Common myeloid progenitor, CD34-positive (primary cell): ENCODE results near the gene GRK4.
"Not testable (repeated sequence)": the region's sequence is repeated elsewhere in the genome, so short reads cannot be mapped to it uniquely, and the experiment has no call there.

Source experiments
- CTCF ChIA-PET: fragments of 350-600 bp; sonication (Branson Sonifier 250); formaldehyde crosslinking; loops from one replicate; lab custom pipeline; 2021; ENCODE audit warnings: antibody characterized with exemption; lab: Charles Lee
- POLR2A ChIA-PET: fragments of 350-600 bp; sonication (Branson Sonifier 250); formaldehyde crosslinking; loops from one replicate; lab custom pipeline; 2021; ENCODE audit warnings: antibody characterized with exemption; lab: Charles Lee
- DNase-seq, 3 donors: peaks; one replicate each; pipeline versions ENCODE4 v3.0.0 to v3.0.0-alpha.2; 2013
- H3K27ac ChIP-seq, 2 experiments: 1 replicate in 1 of 2; 2 replicates in 1 of 2; pipeline ENCODE4 v1.7.0; 2013; ENCODE audit warnings: inconsistent platforms in 2 of 2, low read length in 2 of 2, mild to moderate bottlenecking in 2 of 2, low read depth in 1 of 2, moderate library complexity in 1 of 2; ENCODE audit not compliant: severe bottlenecking in 2 of 2, insufficient read depth in 1 of 2, poor library complexity in 1 of 2
- H3K27me3 ChIP-seq, 5 experiments: replicated peaks in 2 of 5; 1 replicate in 3 of 5; 2 replicates in 2 of 5; pipeline versions ENCODE4 v1.6.1 to v1.7.0; 2013; ENCODE audit warnings: low read length in 4 of 5, mild to moderate bottlenecking in 2 of 5, moderate library complexity in 2 of 5, inconsistent platforms in 1 of 5; ENCODE audit not compliant: insufficient read depth in 5 of 5, control insufficient read depth in 4 of 5
- H3K36me3 ChIP-seq, 4 experiments: 1 replicate in 2 of 4; 2 replicates in 2 of 4; pipeline versions ENCODE4 v1.6.1 to v1.7.0; 2013; ENCODE audit warnings: low read length in 3 of 4, control low read depth in 1 of 4, mild to moderate bottlenecking in 1 of 4; ENCODE audit not compliant: control insufficient read depth in 4 of 4, insufficient read depth in 4 of 4
- H3K4me1 ChIP-seq, 4 experiments: 1 replicate in 3 of 4; 2 replicates in 1 of 4; pipeline versions ENCODE4 v1.6.1 to v1.7.1; 2013; ENCODE audit warnings: low read length in 3 of 4, mild to moderate bottlenecking in 3 of 4, control low read depth in 1 of 4, inconsistent platforms in 1 of 4, moderate library complexity in 1 of 4; ENCODE audit not compliant: control insufficient read depth in 4 of 4, insufficient read depth in 4 of 4; ENCODE audit errors: control extremely low read depth in 1 of 4
- H3K4me3 ChIP-seq, 7 experiments: 1 replicate in 4 of 7; 2 replicates in 3 of 7; pipeline versions ENCODE4 v1.5.1 to v1.7.0; 2013; ENCODE audit warnings: mild to moderate bottlenecking in 7 of 7, low read length in 6 of 7, moderate library complexity in 6 of 7, inconsistent platforms in 2 of 7, low read depth in 2 of 7, control low read depth in 1 of 7; ENCODE audit not compliant: insufficient read depth in 4 of 7, control insufficient read depth in 1 of 7; ENCODE audit errors: extremely low read depth in 1 of 7
- H3K9me3 ChIP-seq, 5 experiments: 1 replicate in 4 of 5; 2 replicates in 1 of 5; pipeline versions ENCODE4 v1.6.1 to v1.7.1; 2013; ENCODE audit warnings: low read length in 4 of 5, mild to moderate bottlenecking in 2 of 5, inconsistent platforms in 1 of 5, low read depth in 1 of 5, moderate library complexity in 1 of 5; ENCODE audit not compliant: control insufficient read depth in 4 of 5, insufficient read depth in 2 of 5; ENCODE audit errors: control extremely low read depth in 1 of 5
- whole genome bisulfite sequencing: methylation state at CpG from one replicate; pipeline ENCODE4 v1.1.5; 2013; ENCODE audit not compliant: insufficient coverage; 5-methylcytosine and 5-hydroxymethylcytosine counted together

The GRK4 gene

DNA sequence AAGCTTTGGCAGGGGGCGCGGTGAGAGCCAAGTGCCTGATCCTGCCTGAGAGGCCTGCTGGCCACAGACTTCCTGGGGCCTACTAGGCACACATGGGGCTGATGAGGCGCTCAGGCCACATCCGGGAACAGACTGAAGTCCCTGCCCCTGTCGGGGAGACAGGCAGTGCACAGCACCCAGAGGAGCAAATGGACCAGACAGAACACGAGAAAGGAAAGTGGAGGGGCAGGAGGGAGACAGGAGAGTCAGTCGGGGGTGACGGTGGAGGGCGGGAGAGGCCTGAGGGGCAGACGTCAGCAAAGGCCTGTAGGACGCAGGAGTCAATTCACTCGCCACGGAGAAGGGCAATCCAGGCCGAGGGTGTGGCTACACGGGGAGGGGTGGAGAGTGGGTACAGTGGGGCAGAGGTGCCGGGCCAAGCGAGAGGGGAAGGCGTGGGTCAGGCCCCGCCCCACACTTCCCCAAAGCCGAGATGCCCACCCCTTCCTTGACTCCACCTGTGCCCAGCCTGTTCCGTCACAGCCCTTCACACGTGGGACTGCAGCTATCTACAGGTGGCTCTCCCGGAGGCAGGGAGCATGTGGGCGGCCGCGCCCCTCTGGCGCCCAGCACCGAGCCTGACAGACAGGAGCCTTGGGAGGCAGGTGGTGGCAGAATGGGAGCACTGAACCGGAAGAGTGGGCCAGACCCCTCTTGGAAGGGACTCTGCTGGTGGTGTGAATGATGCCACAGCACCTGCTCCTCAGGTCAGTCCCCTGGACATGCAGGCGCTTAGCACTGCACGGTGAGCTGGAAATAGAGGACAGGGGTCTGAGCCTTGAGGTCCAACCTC is 20.6 kb upstream of the GRK4 start:
- whole genome bisulfite sequencing: 91% methylated on average over 27 of the region's 31 CpGs
- peaks cover 10 to 95% (median 83%) of the 10 kb centered on the region in 4 experiments for H3K36me3 ChIP-seq
- H3K4me1 ChIP-seq: no peaks in the 10 kb centered on the region
- no peak for DNase-seq
- H3K9me3 ChIP-seq: no peaks in the 10 kb centered on the region
- ChIA-PET CTCF (interaction anchor here (0.7 to 3.2 kb wide), 3 partner anchors 7 to 19 kb away, joined by 4 to 17 read pairs (median 10); no protein-coding TSS in a partner anchor), POLR2A (no interaction called here)
- H3K27ac ChIP-seq: no peak overlapping the region
- no peaks in the 10 kb centered on the region for H3K27me3 ChIP-seq
- no peak overlapping the region for H3K4me3 ChIP-seq

DNA sequence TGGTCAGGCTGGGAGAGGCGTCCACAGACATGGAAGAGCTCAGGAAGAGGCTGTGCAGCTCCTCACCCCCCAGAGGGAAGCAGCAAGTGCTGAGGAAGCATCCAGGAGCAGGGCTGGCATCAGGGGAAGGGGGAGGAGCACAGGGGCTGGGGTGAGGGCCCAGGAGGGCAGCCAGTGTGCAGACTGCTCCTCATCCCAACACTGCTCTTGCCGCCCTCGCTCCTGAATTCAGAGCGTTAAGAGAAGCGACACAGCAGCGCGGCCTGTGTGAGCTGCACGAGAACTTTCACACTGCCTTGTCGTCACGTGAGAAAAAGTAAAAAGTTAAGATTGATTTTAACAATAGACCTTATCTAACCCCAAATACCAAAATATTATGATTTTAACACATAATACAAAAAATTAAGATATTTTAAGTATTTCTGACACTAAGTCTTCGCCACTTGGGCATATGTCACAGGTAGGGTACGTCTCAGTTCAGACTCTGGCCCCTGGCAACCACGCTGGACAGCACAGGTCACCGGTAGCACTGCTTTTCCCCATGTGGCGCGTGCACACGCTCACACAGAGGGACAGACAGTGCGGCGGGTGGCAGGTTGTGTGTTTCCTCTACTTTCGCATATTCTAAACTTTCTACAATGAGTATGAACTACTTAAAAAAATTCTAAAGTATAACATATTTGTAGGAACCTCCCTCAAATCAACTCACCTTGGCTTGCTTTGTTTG is 19.8 kb upstream of the GRK4 start:
- ChIA-PET POLR2A (no interaction called here), CTCF (interaction anchor here (0.7 to 3.2 kb wide), 3 partner anchors 8 to 18 kb away, joined by 4 to 17 read pairs (median 10); no protein-coding TSS in a partner anchor)
- no peak for DNase-seq
- Histone ChIP-seq H3K4me3 (no peak overlapping the region), H3K36me3 (peaks cover 13 to 95% (median 82%) of the 10 kb centered on the region in 4 experiments), H3K27me3 (no peaks in the 10 kb centered on the region), H3K27ac (no peak overlapping the region), H3K9me3 (no peaks in the 10 kb centered on the region), H3K4me1 (no peaks in the 10 kb centered on the region)
- over 99% methylated on average over 11 of the region's 20 CpGs for WGBS

DNA sequence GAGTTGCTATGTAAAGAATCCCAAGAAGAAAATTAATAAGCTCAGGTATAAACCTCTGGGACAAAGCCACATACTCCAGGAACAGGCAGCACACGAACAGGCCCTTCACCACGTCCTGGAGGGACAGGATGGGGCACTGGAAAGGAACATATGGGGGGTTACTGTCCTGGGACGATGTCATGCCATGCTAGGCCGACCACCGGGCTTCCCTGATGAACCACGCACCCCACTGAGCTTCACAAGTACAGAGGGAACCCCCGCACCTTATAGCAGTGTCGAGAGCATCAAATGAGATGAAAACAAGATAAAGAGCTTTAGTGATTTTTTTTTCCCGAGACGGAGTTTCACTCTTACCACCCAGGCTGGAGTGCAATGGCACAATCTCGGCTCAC is 19.3 kb upstream of the GRK4 start:
- no peaks in the 10 kb centered on the region for H3K4me1 ChIP-seq
- ChIA-PET CTCF (interaction anchor here (2.6 to 3.2 kb wide), 2 partner anchors 9 to 10 kb away, joined by 10 to 17 read pairs; no protein-coding TSS in a partner anchor), POLR2A (no interaction called here)
- no peak for DNase-seq
- no peaks in the 10 kb centered on the region for H3K27me3 ChIP-seq
- 93% methylated on average over 9 of the region's 11 CpGs for WGBS
- H3K27ac ChIP-seq: no peak overlapping the region
- H3K36me3 ChIP-seq: peaks cover 10 to 94% (median 79%) of the 10 kb centered on the region in 4 experiments
- H3K9me3 ChIP-seq: no peaks in the 10 kb centered on the region
- no peak overlapping the region for H3K4me3 ChIP-seq

DNA sequence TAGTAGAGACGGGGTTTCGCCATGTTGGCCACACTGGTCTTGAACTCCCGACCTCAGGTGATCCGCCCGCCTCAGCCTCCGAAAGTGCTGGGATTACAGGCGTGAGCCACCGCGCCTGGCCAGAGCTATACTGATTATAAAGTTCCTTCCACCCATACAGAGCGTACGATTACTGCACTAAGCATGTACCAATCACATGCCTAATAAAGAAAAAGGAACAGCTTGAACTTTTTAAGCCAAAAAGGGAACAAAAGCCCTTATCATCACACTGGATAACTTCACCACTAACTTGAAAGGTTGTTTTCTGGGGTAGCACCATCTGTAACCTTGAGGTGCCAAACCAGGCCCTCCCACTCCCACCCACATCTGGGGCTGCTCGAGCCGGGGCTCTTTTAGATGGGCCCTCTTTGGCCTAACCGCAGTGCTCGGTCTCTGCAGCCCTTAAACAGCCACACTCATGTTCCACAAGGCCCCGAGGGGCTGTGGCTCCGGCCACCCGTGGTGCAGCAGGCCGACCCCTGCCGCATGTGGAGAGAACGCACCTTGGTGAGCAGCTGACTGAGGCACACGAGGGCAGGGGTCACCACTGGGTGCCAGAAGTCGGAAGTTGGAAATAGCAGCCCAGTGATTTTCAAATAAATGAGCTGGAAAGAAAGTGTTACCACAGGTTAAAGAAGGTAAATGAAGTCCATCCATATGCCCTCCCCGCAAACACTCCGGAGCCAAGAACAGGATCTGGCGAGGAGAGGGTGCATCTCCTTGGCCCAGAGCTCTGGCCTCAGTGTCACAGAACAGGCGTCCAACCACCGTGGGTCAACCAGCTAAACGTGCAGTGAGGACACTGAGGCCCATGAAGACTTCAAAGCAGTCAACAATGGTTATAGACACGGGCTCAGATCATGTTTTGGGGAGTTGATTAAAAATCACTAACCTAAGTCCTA is 18.5 kb upstream of the GRK4 start:
- H3K27ac ChIP-seq: no peak overlapping the region
- H3K36me3 ChIP-seq: peaks cover 9 to 94% (median 78%) of the 10 kb centered on the region in 4 experiments
- H3K4me1 ChIP-seq: no peaks in the 10 kb centered on the region
- no peaks in the 10 kb centered on the region for H3K27me3 ChIP-seq
- H3K4me3 ChIP-seq: no peak overlapping the region
- WGBS: 94% methylated on average over 29 of the region's 30 CpGs
- no peaks in the 10 kb centered on the region for H3K9me3 ChIP-seq
- CTCF ChIA-PET: interaction anchor here (0.6 to 3.2 kb wide), 3 partner anchors 9 to 180 kb away, joined by 3 to 17 read pairs (median 10); no protein-coding TSS in a partner anchor
- no peak for DNase-seq
- POLR2A ChIA-PET: interaction anchor here (0.6 kb wide), 1 partner anchor 143 kb away, joined by 4 read pairs; no protein-coding TSS in a partner anchor

DNA sequence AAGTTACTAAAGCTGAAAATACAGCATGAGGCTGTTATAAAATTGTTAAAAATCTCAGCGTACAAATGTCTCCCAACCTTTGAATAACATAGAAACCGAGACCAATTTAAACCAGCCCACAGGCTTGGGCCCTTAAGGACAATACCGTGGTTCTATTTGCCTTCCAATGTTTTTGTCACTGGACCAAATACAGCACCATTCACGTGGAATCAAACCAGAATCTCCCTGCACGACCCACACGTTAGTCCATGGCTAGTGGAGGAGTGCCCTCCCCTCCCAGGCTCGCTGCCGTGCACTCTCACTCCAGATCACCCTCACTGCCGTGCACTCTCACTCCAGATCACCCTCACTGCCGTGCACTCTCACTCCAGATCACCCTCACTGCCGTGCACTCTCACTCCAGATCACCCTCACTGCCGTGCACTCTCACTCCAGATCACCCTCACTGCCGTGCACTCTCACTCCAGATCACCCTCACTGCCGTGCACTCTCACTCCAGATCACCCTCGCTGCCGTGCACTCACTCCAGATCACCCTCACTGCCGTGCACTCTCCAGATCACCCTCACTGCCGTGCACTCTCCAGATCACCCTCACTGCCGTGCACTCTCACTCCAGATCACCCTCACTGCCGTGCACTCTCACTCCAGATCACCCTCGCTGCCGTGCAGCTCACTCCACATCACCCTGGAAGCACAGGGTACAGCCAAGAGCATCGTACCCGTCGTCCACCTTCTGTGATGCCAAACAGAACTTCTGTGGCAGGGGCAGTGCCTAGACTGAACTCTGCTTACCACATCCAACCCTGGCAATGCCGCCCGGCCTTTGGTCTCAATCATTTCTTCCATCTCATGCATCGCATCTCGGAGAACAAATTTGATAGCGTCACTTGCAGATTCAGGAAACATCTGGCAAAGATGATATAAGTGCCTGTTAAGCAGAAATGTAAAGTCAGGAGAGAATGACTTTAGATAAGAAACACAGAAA is 17.5 kb upstream of the GRK4 start:
- H3K4me1 ChIP-seq: not testable (repeated sequence)
- POLR2A ChIA-PET: interaction anchor here (0.6 kb wide), 1 partner anchor 144 kb away, joined by 4 read pairs; no protein-coding TSS in a partner anchor
- 94% methylated on average over 14 of the region's 30 CpGs for WGBS

More for the DNA sequence above, 17.5 kb upstream of the GRK4 start:
- H3K27ac ChIP-seq, H3K27me3 ChIP-seq, H3K4me3 ChIP-seq, H3K9me3 ChIP-seq: not testable (repeated sequence)
- peaks cover 10 to 94% (median 76%) of the 10 kb centered on the region in 4 experiments for H3K36me3 ChIP-seq
- CTCF ChIA-PET: interaction anchor here (0.6 to 3.2 kb wide), 7 partner anchors 8 to 183 kb away, joined by 3 to 17 read pairs (median 6); no protein-coding TSS in a partner anchor
- peak in 1 of 3 donors; percentile 36 for DNase-seq
